ENCODE measurements around the gene STAT3.
"Not testable (repeated sequence)": the region's sequence is repeated elsewhere in the genome, so short reads cannot be mapped to it uniquely, and the experiment has no call there.

The STAT3 gene

GRCh38 chr17:42266462-42266861 is 121.8 kb downstream of the STAT3 start:
- no peak for FAIRE-seq

GRCh38 chr17:42264366-42264765 is 123.9 kb downstream of the STAT3 start:
- not testable (repeated sequence) for FAIRE-seq; DNase-seq (ENCODE audit: insufficient read length, low spot score)

More at GRCh38 chr17:42266462-42266861, 121.8 kb downstream of the STAT3 start:
- DNase-seq (ENCODE audit: insufficient read length, low spot score): no peak

Data from HTR-8/SVneo (cell line).